T-helper 2 cell (primary cell): Measurements from ENCODE around the gene CYP2A7.
"Not testable (repeated sequence)": the region's sequence is repeated elsewhere in the genome, so short reads cannot be mapped to it uniquely, and the experiment has no call there.

Source experiments
- DNase-seq, 5 experiments: peaks; one replicate each; pipeline versions ENCODE4 v3.0.0 to v3.0.0-alpha.2; 2012 to 2022
- total RNA-seq, 2 donors: gene quantifications; one replicate each; lab custom pipeline; 2026; lab: John Stamatoyannopoulos, UW

The CYP2A7 gene
- 0 reads per million in 2 donors for total RNA-seq

GRCh38 chr19:40882062-40882461 is at the start of gene CYP2A7:
Gene CYP2A7 (minus strand): TSS chr19:40882231. CDS start chr19:40882210, 21 bp downstream.
- DNase-seq, result not testable (repeated sequence)

GRCh38 chr19:40930799-40931198 is 48.8 kb upstream of the CYP2A7 start:
- DNase-seq, result not testable (repeated sequence)

- DNase-seq, result not testable (repeated sequence)
Observed at GRCh38 chr19:40929942-40930341, 47.9 kb upstream of the CYP2A7 start.

GRCh38 chr19:40928850-40929249 is 46.8 kb upstream of the CYP2A7 start:
- no peak for DNase-seq

GRCh38 chr19:40927567-40927966 is 45.5 kb upstream of the CYP2A7 start:
- DNase-seq, result no peak

- not testable (repeated sequence) for DNase-seq
Observed at GRCh38 chr19:40926276-40926675, 44.2 kb upstream of the CYP2A7 start.

- DNase-seq, result no peak
Observed at GRCh38 chr19:40923934-40924391, 41.9 kb upstream of the CYP2A7 start.

GRCh38 chr19:40922237-40923160 is 40.5 kb upstream of the CYP2A7 start:
- not testable (repeated sequence) for DNase-seq

GRCh38 chr19:40921005-40921897 is 39.2 kb upstream of the CYP2A7 start:
- DNase-seq, result no peak

GRCh38 chr19:40920300-40921004 is 38.4 kb upstream of the CYP2A7 start:
- no peak for DNase-seq

- DNase-seq, result not testable (repeated sequence)
Observed at GRCh38 chr19:40919530-40920299, 37.7 kb upstream of the CYP2A7 start.

- not testable (repeated sequence) for DNase-seq
Observed at GRCh38 chr19:40918303-40918702, 36.3 kb upstream of the CYP2A7 start.

- peak in 2 of 5 experiments; percentile 18 to 20 for DNase-seq
Observed at GRCh38 chr19:40908976-40909375, 26.9 kb upstream of the CYP2A7 start.

- peak; percentile 11 to 46 (median 27) for DNase-seq
Observed at GRCh38 chr19:40907968-40908735, 26.1 kb upstream of the CYP2A7 start.

- DNase-seq, result no peak
Observed at GRCh38 chr19:40906512-40906911, 24.5 kb upstream of the CYP2A7 start.

- DNase-seq, result not testable (repeated sequence)
Observed at GRCh38 chr19:40904673-40905156, 22.7 kb upstream of the CYP2A7 start.

GRCh38 chr19:40901975-40902750 is 20.1 kb upstream of the CYP2A7 start:
- not testable (repeated sequence) for DNase-seq

- not testable (repeated sequence) for DNase-seq
Observed at GRCh38 chr19:40900521-40900920, 18.5 kb upstream of the CYP2A7 start.

GRCh38 chr19:40899964-40900363 is 17.9 kb upstream of the CYP2A7 start:
- peak in 1 of 5 experiments; percentile 59 for DNase-seq
